T-helper 1 cell (primary cell): Measurements from ENCODE around the gene PPP2R3C.
A peak's percentile ranks its signal among the peaks of the same experiment; 100 is the strongest.
"Not testable (repeated sequence)": the region's sequence is repeated elsewhere in the genome, so short reads cannot be mapped to it uniquely, and the experiment has no call there.

Source experiments
- DNase-seq, 5 donors: peaks; one replicate each; pipeline ENCODE4 v3.0.0-alpha.2; 2012 to 2020

PPP2R3C gene

DNA sequence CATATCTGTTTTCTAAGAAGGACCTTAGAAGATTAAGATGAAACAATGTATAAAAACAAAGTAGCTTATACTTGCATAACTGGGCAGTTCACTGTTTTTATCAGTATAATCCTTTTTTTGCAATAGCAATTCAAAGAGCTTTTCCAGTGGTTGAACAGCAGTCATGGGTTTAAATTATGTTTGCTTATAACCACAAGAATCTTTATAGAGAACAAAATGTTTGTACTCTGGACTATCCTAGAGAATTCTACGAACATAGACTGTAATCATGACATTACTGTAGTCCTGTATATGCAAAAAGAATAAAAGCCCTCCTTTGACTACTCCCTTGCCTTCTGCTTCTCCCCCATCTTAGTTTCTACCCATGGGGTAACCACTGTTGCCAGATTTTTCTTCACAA lies 70.0 kb downstream of the PPP2R3C start:
- no peak for DNase-seq

DNA sequence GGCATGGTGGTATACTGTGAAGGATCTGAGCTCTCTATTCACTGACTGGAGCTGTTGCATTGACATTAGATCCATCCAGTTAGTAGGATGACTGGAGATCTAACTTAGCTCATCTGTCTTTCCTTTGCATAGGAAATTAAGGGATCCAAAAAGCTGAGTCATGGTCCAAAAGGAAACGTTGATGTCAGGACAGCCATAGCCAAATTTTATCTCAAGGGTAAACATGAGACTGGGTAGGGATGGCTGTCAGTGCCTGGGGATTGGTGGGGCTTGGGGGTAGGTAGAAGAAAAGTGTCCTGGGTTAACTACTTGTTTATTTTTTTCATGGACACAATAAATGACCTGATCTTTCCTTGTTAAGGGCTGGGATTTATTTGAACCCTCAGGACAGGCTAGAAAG lies 71.1 kb downstream of the PPP2R3C start:
- no peak for DNase-seq

DNA sequence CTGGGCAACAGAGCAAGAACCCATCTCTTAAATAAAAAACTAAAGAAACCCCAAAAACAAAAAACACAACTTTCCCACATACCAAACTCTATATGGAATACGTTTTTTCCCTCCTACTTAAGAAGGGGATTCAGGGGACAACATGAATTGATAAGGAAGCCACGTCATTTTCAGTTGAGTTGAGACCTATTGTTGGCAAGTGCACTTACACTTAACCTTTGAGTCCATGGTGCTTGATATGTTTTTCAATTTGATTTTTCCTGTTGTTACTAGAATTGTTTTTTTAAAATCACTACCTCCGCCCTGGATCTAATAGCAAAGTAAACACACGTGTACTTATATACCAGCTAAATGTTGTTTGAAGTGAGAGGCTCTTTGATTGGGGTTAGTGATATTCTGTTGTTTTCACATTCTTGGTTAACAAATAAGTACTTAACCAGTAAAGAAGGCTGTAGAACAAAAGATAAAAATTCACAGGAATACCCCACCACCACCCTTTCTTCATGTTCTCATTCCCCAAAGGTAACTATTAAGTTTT lies 73.7 kb downstream of the PPP2R3C start:
- no peak for DNase-seq

DNA sequence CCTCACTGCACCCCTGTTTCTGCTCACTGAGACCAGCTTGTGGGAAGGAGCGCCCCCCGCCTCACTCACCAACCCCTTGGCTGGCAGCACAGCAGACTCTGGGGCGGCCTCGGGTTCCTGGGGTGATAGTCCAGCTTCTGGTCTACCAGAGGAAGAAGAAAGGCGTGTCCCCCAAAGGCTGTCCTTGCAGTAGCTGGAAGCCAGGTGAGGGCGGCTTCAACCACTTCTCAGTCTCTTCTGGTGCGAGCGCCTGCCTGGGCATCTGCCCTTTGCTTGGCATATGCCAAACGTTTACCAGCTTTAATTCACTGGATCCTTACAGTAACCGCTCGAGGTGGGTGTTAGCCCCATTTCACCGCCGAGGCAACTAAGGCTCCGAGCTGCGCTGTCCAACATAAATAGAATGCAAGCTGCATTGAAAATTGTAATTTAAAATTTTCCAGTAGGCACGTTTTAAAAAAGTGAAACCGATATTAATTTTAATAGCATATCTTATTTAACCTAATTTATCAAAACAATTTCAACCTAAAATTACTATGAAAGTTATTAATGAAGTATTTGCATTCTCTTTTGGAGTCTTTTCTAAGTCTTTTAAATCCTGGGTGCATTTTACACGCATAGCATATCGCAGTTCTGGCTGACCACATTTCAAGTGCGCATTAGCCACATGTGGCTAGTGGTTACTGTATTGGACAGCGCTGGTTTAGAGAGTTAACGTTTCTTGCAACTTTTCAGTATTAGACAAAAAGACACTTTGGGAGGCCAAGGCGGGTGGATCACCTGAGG lies 74.8 kb downstream of the PPP2R3C start:
- no peak for DNase-seq

DNA sequence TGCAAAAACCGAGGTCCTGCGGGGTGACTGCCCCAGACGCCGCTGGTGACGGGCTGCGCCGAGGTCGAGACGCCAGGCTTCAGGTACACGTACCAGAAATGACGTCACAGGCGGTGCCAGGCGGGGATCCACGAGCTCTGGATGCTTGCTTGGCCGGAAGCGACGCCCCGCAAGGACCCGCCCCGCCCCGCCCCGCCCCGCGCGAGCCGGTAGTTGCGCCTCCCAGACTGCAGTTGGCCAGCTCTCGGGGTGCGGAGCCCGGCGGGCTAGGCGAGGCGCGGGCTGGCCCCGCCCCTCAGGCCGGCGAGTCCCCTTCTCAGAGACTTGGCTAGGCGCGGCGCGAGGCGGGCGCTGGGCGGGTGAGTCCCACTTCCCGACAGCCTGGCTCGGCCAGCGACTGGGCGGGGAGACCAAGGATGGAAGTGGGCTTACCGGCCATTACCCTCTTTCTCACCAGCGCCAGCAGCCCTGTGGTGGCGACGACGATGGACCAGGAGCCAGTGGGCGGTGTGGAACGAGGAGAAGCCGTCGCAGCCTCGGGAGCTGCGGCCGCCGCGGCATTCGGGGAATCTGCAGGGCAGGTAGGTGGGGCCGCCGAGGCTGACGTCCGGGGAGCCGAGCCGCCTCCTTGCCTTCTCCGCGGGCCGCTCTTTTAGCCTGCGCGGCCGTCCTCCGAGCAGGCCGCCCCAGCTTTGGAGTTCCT lies 75.6 kb downstream of the PPP2R3C start, which contains the start of gene FAM177A1:
FAM177A1 (plus strand) TSS at position 225 of the 703 bp plus-strand sequence; CDS start at position 417, 192 bp downstream.
- peak; percentile 99 to 100 (median 100) for DNase-seq

DNA sequence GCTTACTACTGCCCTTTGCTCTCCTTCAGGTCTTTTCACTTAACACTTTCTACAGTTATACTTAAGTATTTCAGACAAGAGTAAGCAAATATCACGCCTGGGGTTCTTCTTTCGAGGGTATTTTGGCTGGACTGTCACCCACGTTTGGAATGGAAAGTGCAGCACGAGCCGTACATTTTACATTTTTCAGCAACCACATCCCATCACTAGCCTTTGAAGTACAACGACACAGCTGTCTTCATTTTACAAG lies 76.1 kb downstream of the PPP2R3C start:
- no peak for DNase-seq

DNA sequence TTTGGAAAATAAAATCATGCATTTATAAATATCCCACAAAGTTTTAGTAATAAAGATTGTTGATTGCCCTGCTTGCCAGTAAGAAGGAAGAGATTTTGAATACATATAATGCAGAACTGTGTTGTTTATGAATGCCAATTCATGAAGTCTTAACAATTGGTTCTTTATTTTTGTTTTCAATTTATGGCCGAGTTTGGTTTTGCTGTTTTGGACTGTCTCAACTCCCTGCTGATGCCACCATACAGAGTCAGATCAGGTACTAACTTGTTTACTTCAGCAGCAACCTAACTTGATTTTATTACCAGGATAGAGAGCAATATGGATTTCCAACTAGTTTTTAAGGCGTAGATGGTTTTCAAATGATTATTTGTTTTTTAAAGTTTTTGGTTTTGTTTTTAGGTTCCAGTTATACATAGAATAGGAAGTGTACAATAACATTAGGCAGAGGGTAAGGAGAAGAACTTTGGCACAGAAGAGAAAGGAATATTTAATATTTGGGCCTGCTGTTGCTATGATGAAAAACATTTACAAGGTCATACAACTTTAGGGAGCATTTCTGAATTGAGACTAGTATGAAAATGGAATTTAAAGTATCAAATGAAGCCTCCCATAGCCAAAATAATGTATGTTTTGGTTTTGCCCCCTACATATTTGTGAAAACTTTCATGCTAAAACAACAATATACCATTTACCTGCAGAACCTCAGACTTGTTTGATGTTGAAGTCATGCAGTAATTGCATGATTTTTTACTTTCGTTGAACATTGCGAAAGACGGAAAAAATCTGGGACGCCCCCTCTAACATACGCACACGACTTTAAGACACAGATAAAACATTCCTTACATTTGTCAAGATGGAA lies 76.6 kb downstream of the PPP2R3C start:
- no peak for DNase-seq

DNA sequence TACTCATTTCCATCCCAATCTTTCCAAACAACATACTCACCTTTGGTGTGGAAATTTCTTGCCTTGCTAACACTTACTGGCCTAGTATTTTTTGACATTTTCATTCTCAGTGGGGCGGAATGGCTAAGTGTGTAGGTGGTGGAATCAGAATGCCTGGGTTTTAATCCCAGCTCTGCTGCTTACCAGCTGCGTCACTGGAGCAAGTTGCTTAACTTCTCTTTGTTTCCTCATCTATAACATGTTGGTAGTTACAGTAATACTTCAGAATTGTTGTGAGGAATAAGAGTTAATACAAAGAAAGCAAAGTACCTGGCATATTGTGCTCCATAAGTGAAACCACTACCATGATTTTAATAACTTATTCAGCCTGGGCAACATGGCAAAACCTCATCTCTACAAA lies 78.7 kb downstream of the PPP2R3C start:
- no peak for DNase-seq

DNA sequence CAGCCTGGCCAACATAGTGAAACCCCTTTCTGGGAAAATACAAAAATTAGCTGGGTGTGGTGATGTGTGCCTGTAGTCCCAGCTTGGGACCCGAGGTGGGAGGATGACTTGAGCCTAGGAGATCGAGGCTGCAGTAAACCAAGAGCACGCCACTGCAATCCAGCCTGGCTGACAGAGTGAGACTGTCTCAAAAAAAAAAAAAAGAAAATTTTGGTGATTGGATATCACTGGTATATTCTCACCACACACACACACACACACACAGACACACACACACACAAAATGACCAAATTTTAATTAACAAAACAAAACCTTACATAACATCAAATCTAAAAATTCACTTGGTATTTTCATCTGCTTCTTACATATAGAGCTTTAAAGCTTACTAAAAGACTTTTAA lies 79.2 kb downstream of the PPP2R3C start:
- no peak for DNase-seq

DNA sequence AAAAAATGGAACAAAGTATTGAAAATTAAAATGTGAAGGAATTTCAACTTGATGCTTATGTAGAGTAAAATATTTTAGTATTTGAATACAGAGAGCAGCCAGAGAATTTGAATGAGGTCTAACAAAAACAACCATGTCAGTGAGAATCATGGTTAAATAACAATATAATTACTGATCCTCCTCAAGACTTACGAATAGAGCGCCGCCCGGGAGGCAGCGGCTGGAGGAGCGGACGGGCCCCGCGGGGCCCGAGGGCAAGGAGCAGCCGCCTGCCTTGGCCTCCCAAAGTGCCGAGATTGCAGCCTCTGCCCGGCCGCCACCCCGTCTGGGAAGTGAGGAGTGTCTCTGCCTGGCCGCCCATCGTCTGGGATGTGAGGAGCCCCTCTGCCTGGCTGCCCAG lies 83.5 kb downstream of the PPP2R3C start:
- DNase-seq, result not testable (repeated sequence)
